H1 (cell line): ENCODE data around the gene RPS6KA4.

Source experiments
- CTCF ChIP-seq, 3 experiments: IDR thresholded peaks; 1 replicate in 2 of 3; 2 replicates in 1 of 3; pipeline versions ENCODE4 v1.5.1 to v1.6.1; 2011; ENCODE audit warnings: low read length in 3 of 3, mild to moderate bottlenecking in 3 of 3, inconsistent platforms in 2 of 3, low read depth in 1 of 3, moderate library complexity in 1 of 3; ENCODE audit not compliant: insufficient read depth in 1 of 3; ENCODE audit errors: control extremely low read depth in 1 of 3
- EGR1 ChIP-seq: IDR thresholded peaks from 2 replicates; pipeline ENCODE4 v1.6.1; 2011; ENCODE audit warnings: low read depth, low read length, borderline replicate concordance
- EP300 ChIP-seq, 2 experiments: IDR thresholded peaks; 1 replicate in 1 of 2; 2 replicates in 1 of 2; pipeline ENCODE4 v1.6.1; 2011 to 2012; ENCODE audit warnings: low read depth in 2 of 2, low read length in 2 of 2, mild to moderate bottlenecking in 2 of 2, borderline replicate concordance in 1 of 2, inconsistent platforms in 1 of 2, moderate library complexity in 1 of 2
- EZH2 ChIP-seq: fragments of 200-600 bp; sonication (generic); IDR thresholded peaks from 2 replicates; pipeline ENCODE4 v1.7.1; 2012; ENCODE audit warnings: low read depth, mild to moderate bottlenecking, moderate library complexity, low read length, inconsistent platforms; ENCODE audit not compliant: severe bottlenecking
- KDM5A ChIP-seq: fragments of 200-600 bp; IDR thresholded peaks from 2 replicates; pipeline ENCODE4 v1.7.1; 2012; ENCODE audit warnings: mild to moderate bottlenecking, low read length, inconsistent platforms, mixed read lengths
- PHF8 ChIP-seq: fragments of 200-600 bp; sonication (generic); conservative IDR thresholded peaks from 2 replicates; pipeline ENCODE4 v1.7.1; 2012; ENCODE audit warnings: low read depth, mild to moderate bottlenecking, inconsistent platforms, low read length, moderate library complexity
- POLR2A ChIP-seq, 2 experiments: IDR thresholded peaks; 1 replicate in 1 of 2; 2 replicates in 1 of 2; pipeline ENCODE4 v1.6.1; 2011; ENCODE audit warnings: low read depth in 2 of 2, low read length in 2 of 2, mild to moderate bottlenecking in 2 of 2; ENCODE audit errors: control extremely low read depth in 1 of 2
- RFX5 ChIP-seq: IDR thresholded peaks from 2 replicates; pipeline ENCODE4 v1.6.1; 2011; ENCODE audit warnings: low read depth, low read length, improper control_type of control experiment, borderline replicate concordance

- TF ChIP-seq POLR2A (IDR thresholded peaks at IDR 0.05; ENCODE audit: control extremely low read depth in 1 of 2, low read depth in 2 of 2, low read length in 2 of 2) (no peak), CTCF (IDR thresholded peaks at IDR 0.05; ENCODE audit: control extremely low read depth in 1 of 3, insufficient read depth in 1 of 3, low read depth in 1 of 3, low read length in 3 of 3) (no peak), EZH2 (no peak), PHF8 (no peak), KDM5A (no peak), RFX5 (no peak), EP300 (IDR thresholded peaks at IDR 0.05; ENCODE audit: borderline replicate concordance in 1 of 2, low read depth in 2 of 2, low read length in 2 of 2) (no peak), EGR1 (no peak)
Measured at GRCh38 chr11:64384028-64384737, 25.2 kb downstream of the RPS6KA4 start.
